HEK293 (cell line): Measurements from ENCODE around the gene FLNA.

Source experiments
- ATF2 ChIP-seq: fragments of 450-650 bp; formaldehyde crosslinking; IDR thresholded peaks from 2 replicates; pipeline ENCODE4 v1.5.1; 2016; ENCODE audit warnings: missing biosample characterization, missing genetic modification characterization, low read depth
- FEZF1 ChIP-seq: fragments of 450-650 bp; formaldehyde crosslinking; IDR thresholded peaks from 2 replicates; pipeline ENCODE4 v1.5.1; 2016; ENCODE audit warnings: missing biosample characterization, missing genetic modification characterization
- GLI2 ChIP-seq: fragments of 450-650 bp; formaldehyde crosslinking; IDR thresholded peaks from 2 replicates; pipeline ENCODE4; 2017; ENCODE audit warnings: missing biosample characterization, missing genetic modification characterization, low read depth, borderline replicate concordance
- GLIS2 ChIP-seq: fragments of 450-650 bp; formaldehyde crosslinking; IDR thresholded peaks from 2 replicates; pipeline ENCODE4 v1.5.1; 2016; ENCODE audit warnings: missing biosample characterization, missing genetic modification characterization
- HIC1 ChIP-seq: fragments of 450-650 bp; formaldehyde crosslinking; IDR thresholded peaks from 2 replicates; pipeline ENCODE4 v1.5.1; 2016; ENCODE audit warnings: missing biosample characterization, missing genetic modification characterization
- IKZF3 ChIP-seq: fragments of 450-650 bp; IDR thresholded peaks from 2 replicates; pipeline ENCODE4 v1.5.0; 2018; ENCODE audit warnings: missing biosample characterization, mild to moderate bottlenecking, missing genetic modification characterization, moderate library complexity
- KLF1 ChIP-seq: fragments of 450-650 bp; formaldehyde crosslinking; IDR thresholded peaks from 2 replicates; pipeline ENCODE4 v1.5.1; 2016; ENCODE audit warnings: missing biosample characterization, missing genetic modification characterization
- MEIS1 ChIP-seq: sonication (generic); formaldehyde crosslinking; IDR thresholded peaks from 2 replicates; pipeline ENCODE4 v1.8.1; 2022; ENCODE audit warnings: missing genetic modification reagents, mild to moderate bottlenecking, borderline replicate concordance
- PRDM10 ChIP-seq: fragments of 450-650 bp; formaldehyde crosslinking; IDR thresholded peaks from 2 replicates; pipeline ENCODE4 v1.5.1; 2016; ENCODE audit warnings: missing biosample characterization, missing genetic modification characterization
- RBAK ChIP-seq: fragments of 450-650 bp; formaldehyde crosslinking; IDR thresholded peaks from 2 replicates; pipeline ENCODE4 v1.5.1; 2016; ENCODE audit warnings: missing biosample characterization, missing genetic modification characterization
- SP2 ChIP-seq: fragments of 450-650 bp; formaldehyde crosslinking; IDR thresholded peaks from 2 replicates; pipeline ENCODE4 v1.5.1; 2016; ENCODE audit warnings: missing biosample characterization, missing genetic modification characterization
- ZBTB20 ChIP-seq: fragments of 450-650 bp; formaldehyde crosslinking; IDR thresholded peaks from 2 replicates; pipeline ENCODE4 v1.5.1; 2016; ENCODE audit warnings: missing biosample characterization, missing genetic modification characterization
- ZNF184 ChIP-seq: fragments of 450-650 bp; IDR thresholded peaks from 2 replicates; pipeline ENCODE4 v1.5.1; 2018; ENCODE audit warnings: missing biosample characterization, mild to moderate bottlenecking, missing genetic modification characterization
- ZNF274 ChIP-seq, 2 experiments: fragments of 200-500 bp in 1 of 2; fragments of 450-650 bp in 1 of 2; sonication (Bioruptor generic) in 1 of 2; formaldehyde crosslinking in 1 of 2; IDR thresholded peaks; 2 replicates each; pipeline versions ENCODE4 v1.5.1 to v1.6.1; 2014 to 2016; ENCODE audit warnings: borderline replicate concordance in 1 of 2, inconsistent platforms in 1 of 2, low read length in 1 of 2, missing biosample characterization in 1 of 2, missing genetic modification characterization in 1 of 2
- ZNF335 ChIP-seq: fragments of 450-650 bp; formaldehyde crosslinking; conservative IDR thresholded peaks from 2 replicates; pipeline ENCODE4 v1.5.1; 2016; ENCODE audit warnings: missing biosample characterization, missing genetic modification characterization
- ZNF341 ChIP-seq: fragments of 450-650 bp; formaldehyde crosslinking; IDR thresholded peaks from 2 replicates; pipeline ENCODE4; 2016; ENCODE audit warnings: low read depth, missing biosample characterization, missing genetic modification characterization
- ZNF416 ChIP-seq: fragments of 450-650 bp; formaldehyde crosslinking; IDR thresholded peaks from 2 replicates; pipeline ENCODE4 v1.5.1; 2016; ENCODE audit warnings: missing biosample characterization, missing genetic modification characterization
- ZNF548 ChIP-seq: fragments of 450-650 bp; formaldehyde crosslinking; IDR thresholded peaks from 2 replicates; pipeline ENCODE4 v1.5.1; 2016; ENCODE audit warnings: missing biosample characterization, missing genetic modification characterization
- ZNF558 ChIP-seq: fragments of 450-650 bp; formaldehyde crosslinking; IDR thresholded peaks from 2 replicates; pipeline ENCODE4 v1.5.1; 2016; ENCODE audit warnings: missing biosample characterization, missing genetic modification characterization
- ZNF600 ChIP-seq: fragments of 450-650 bp; formaldehyde crosslinking; IDR thresholded peaks from 2 replicates; pipeline ENCODE4 v1.5.1; 2016; ENCODE audit warnings: missing biosample characterization, missing genetic modification characterization
- ZNF623 ChIP-seq: fragments of 450-650 bp; formaldehyde crosslinking; IDR thresholded peaks from 2 replicates; pipeline ENCODE4 v1.5.1; 2016; ENCODE audit warnings: missing biosample characterization, missing genetic modification characterization
- ZNF629 ChIP-seq: fragments of 450-650 bp; formaldehyde crosslinking; IDR thresholded peaks from 2 replicates; pipeline ENCODE4 v1.5.1; 2017; ENCODE audit warnings: missing biosample characterization, missing genetic modification characterization
- ZNF660 ChIP-seq: fragments of 450-650 bp; IDR thresholded peaks from 2 replicates; pipeline ENCODE4 v1.5.1; 2018; ENCODE audit warnings: missing biosample characterization, mild to moderate bottlenecking, missing genetic modification characterization
- ZNF777 ChIP-seq: fragments of 450-650 bp; formaldehyde crosslinking; IDR thresholded peaks from 2 replicates; pipeline ENCODE4 v1.5.1; 2017; ENCODE audit warnings: missing biosample characterization, missing genetic modification characterization, borderline replicate concordance
- ZNF830 ChIP-seq: fragments of 450-650 bp; IDR thresholded peaks from 2 replicates; pipeline ENCODE4 v1.5.0; 2018; ENCODE audit warnings: missing biosample characterization, missing genetic modification characterization, low read depth, mild to moderate bottlenecking, moderate library complexity
- ZSCAN23 ChIP-seq: fragments of 450-650 bp; formaldehyde crosslinking; IDR thresholded peaks from 2 replicates; pipeline ENCODE4 v1.5.1; 2016; ENCODE audit warnings: missing biosample characterization, missing genetic modification characterization
- TF ChIP-seq, protein P1 (sequence below): fragments of 450-650 bp; formaldehyde crosslinking; IDR thresholded peaks from 2 replicates; pipeline ENCODE4 v1.5.1; 2017; ENCODE audit warnings: missing biosample characterization, missing genetic modification characterization
- TF ChIP-seq, protein P2 (sequence below): fragments of 450-650 bp; formaldehyde crosslinking; IDR thresholded peaks from 2 replicates; pipeline ENCODE4 v1.5.1; 2016; ENCODE audit warnings: missing biosample characterization, missing genetic modification characterization

FLNA gene

DNA sequence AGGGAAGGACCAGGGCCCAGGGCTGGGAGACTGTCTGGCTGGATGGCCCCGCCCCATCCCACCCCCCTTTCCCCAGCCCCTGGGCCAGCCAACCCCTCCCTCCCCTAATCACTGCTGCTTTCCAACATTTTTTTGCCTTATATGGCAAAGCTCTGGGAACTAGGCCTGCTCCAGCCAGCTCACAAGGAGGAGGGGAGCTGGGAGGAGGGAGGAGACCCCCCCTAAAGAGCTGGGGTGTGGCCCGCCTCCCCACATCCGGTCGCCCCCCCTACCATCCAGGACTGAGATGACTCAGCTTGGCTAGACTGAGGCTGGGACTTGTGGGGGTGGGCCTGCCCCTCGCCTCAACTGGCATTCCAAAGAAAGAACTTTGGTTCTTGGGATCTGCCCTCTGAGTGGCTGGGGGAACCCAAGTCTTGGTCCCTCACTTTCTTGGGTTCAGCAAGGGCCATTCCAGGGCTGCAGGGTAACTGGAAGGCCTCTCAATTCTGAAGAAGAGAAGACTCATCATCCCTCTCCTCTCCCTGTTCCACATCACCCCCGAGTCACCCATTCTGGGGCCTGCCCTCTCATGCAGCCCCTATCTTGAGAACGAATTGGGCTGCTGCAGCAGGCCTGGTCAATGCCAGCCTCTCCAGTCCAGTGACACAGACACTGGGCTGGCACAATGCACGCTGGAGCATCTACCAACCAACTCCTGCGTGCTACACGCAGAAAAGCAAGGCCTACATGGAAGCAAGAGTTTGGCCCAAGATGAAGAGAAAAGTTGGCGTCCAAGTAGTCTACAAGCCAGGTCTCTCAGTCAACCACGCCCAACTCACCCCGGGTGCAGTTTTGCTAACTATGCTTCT is 4.8 kb downstream of the FLNA start (continued):
- peak; percentile 77 for TF ChIP-seq HIC1
- TF ChIP-seq, protein P1, sequence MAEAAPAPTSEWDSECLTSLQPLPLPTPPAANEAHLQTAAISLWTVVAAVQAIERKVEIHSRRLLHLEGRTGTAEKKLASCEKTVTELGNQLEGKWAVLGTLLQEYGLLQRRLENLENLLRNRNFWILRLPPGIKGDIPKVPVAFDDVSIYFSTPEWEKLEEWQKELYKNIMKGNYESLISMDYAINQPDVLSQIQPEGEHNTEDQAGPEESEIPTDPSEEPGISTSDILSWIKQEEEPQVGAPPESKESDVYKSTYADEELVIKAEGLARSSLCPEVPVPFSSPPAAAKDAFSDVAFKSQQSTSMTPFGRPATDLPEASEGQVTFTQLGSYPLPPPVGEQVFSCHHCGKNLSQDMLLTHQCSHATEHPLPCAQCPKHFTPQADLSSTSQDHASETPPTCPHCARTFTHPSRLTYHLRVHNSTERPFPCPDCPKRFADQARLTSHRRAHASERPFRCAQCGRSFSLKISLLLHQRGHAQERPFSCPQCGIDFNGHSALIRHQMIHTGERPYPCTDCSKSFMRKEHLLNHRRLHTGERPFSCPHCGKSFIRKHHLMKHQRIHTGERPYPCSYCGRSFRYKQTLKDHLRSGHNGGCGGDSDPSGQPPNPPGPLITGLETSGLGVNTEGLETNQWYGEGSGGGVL (tag by site-specific recombination), result peak; percentile 98
- TF ChIP-seq ZNF416 (tag by site-specific recombination), result no peak
- TF ChIP-seq FEZF1 (tag by site-specific recombination), result no peak
- TF ChIP-seq SP2 (tag by site-specific recombination), result peak; percentile 66
- TF ChIP-seq ZNF830, result no peak
- no peak for TF ChIP-seq MEIS1
- TF ChIP-seq ZNF184 (tag by site-specific recombination), result no peak
- no peak for TF ChIP-seq ZNF623 (tag by site-specific recombination)
- no peak for TF ChIP-seq ZNF629
- TF ChIP-seq ZNF341 (tag by site-specific recombination), result peak; percentile 36; the same call in 1 of the 2 replicates
- TF ChIP-seq GLI2, result no peak
- no peak for TF ChIP-seq ZNF335 (tag by site-specific recombination)
- no peak for TF ChIP-seq RBAK (tag by site-specific recombination)
- peak; percentile 25; the same call in 1 of the 2 replicates for TF ChIP-seq IKZF3 (tag by site-specific recombination)
- TF ChIP-seq ZNF600 (tag by site-specific recombination), result peak; percentile 80
- TF ChIP-seq ZNF660 (tag by site-specific recombination), result 0 out of 2 replicates have a peak, but pooled peaks have one; percentile 30
- TF ChIP-seq PRDM10 (tag by site-specific recombination), result peak; percentile 90
- TF ChIP-seq ZNF777 (tag by site-specific recombination), result no peak
- TF ChIP-seq GLIS2, result peak; percentile 88
- no peak for TF ChIP-seq ZSCAN23 (tag by site-specific recombination)
- no peak for TF ChIP-seq ZNF548 (tag by site-specific recombination)
- TF ChIP-seq KLF1 (tag by site-specific recombination), result peak; percentile 88
- TF ChIP-seq ZBTB20, result peak; percentile 60; the same call in 1 of the 2 replicates
- TF ChIP-seq, protein P2, sequence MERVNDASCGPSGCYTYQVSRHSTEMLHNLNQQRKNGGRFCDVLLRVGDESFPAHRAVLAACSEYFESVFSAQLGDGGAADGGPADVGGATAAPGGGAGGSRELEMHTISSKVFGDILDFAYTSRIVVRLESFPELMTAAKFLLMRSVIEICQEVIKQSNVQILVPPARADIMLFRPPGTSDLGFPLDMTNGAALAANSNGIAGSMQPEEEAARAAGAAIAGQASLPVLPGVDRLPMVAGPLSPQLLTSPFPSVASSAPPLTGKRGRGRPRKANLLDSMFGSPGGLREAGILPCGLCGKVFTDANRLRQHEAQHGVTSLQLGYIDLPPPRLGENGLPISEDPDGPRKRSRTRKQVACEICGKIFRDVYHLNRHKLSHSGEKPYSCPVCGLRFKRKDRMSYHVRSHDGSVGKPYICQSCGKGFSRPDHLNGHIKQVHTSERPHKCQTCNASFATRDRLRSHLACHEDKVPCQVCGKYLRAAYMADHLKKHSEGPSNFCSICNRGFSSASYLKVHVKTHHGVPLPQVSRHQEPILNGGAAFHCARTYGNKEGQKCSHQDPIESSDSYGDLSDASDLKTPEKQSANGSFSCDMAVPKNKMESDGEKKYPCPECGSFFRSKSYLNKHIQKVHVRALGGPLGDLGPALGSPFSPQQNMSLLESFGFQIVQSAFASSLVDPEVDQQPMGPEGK (tag by site-specific recombination), result peak; percentile 85
- TF ChIP-seq ZNF558 (tag by site-specific recombination), result no peak
- no peak for TF ChIP-seq ZNF274 (IDR thresholded peaks at IDR 0.05; ENCODE audit: low read length)
- no peak for TF ChIP-seq ZNF274 (tag by site-specific recombination; IDR thresholded peaks at IDR 0.05; ENCODE audit: borderline replicate concordance)
- no peak for TF ChIP-seq ATF2 (tag by site-specific recombination)
